ENCODE measurements around the gene CTIF.
"Not testable (repeated sequence)": the region's sequence is repeated elsewhere in the genome, so short reads cannot be mapped to it uniquely, and the experiment has no call there.

The CTIF gene

DNA sequence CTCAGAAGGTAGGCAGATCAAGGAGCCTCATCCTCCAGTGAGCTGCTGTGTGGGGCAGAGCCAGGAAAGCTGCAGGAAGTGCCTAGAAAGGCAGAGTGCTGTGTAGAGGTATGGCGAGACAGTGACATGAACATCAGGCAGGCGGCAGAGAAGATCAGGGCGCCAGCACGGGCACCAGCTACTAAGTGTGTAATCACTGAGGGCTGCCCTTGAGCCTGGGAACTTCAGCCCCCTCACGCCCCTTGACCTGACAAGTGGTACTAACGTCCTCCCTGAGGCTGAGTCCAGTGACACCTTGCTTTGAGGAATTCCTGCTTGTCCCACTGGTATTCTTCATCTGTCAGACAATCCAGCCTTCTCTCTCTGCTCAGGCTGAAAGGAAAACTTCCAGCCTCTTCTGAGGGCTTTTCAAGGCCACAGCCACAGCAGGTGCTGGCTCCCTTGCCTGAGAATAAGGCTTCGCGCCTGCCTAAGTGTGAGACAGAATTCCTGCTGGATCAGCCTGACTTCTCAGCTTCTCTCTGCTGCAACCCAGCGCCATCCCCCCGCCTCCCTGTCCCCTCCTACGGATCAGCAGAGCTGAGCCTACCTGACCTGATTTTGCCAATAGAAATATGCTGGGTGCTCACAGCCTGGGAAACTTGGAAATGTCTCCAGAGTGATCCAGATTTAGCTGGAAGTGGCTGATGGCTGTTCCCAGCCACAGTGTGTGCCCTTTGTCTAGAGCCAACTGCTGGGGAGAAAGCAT, 263.9 kb downstream of the CTIF start:
- DNase-seq (ENCODE audit: low read depth in 2 of 2) = no peak

DNA sequence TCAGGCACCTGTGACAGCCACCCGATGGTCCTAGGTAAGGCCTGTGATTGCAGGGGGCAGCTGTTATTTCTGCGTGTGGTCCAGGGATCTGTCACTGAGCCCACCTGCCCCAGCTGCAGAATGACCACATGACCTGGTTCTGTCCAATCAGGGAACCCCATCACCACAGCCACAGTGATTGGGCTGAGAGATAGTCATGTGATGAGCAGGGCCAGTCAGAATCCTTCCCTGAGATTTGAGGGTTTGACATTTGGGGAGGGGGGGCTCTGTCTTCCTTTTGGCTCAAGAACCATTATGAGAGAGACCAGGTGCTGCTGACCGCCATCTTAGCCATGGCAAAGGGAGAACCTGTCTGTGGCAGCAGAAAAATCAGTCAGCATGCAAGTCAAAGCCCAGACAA, 264.7 kb downstream of the CTIF start:
- DNase-seq (ENCODE audit: low read depth in 2 of 2) = no peak

GRCh38 chr18:48803951-48804855, 265.4 kb downstream of the CTIF start:
- DNase-seq (ENCODE audit: low read depth in 2 of 2) = no peak

DNA sequence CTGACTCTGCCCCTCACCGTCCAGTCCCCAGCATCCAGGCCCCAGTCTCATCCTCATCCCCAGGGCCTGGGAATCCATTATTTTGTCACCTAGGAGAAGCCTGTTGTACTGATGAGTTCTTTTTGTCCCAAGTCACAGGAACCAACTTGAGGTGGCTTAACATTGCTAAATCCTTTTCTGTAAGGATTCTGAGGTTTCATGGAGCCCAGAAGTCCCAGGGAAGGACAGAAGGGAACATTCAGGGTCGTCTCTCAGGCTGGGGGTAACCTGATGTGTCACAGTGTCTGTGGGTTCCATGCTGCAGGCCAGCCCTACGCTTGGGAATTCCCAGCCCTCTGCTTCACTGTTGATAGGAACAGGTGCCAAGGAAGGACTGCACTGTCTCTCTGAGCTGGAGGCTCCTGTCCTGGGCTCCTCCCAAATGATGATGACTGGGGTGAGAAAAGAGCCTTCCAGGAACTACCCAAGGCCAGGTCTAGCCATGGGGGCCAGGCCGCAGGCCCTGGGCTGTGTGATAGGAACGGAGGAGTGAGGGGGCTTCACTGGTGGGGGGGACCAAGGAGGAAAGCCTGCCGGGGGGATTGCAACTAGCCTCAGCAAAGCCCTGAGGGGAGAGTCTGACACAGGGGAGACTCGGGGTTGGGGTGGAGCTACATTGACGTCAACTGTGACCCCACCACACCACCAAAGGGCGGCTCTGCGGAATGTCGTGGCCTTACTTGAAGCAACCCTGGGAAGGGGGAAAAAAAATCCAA, 266.2 kb downstream of the CTIF start:
- no peak for DNase-seq (ENCODE audit: low read depth in 2 of 2)

DNA sequence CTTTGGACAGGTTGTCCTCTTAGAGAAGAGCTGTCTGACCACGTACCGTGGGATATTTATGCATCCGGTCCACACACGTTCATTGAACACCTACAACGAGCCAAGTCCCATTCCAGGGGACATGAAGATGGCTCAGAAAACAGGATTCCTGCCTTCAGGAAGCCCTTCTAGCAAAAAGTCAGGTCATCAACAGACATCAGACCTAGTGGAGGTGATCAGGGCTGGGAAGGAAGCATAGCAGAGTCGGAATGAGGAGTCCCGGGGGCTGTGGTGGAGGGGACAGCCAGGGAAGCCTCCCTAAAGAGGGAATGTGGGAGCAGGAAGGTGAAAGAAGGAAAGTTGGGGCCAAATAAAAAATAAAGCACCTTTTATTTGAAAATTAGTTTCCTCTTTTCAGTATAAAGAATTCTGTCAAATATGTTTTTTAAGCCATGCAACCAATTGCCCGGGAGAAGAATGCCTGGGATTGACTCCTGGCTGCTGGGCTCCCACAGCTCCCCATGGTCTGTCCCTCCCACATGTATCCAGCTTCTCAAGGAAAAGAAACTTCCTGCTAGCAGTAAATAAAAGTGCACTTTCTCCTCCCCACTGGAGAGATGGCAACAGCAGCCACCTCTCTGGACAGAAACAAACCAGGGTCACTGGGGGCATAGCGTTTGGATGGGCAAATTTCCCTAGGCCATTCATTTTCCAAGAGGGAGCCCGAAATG, 267.1 kb downstream of the CTIF start:
- no peak for DNase-seq (ENCODE audit: low read depth in 2 of 2)

DNA sequence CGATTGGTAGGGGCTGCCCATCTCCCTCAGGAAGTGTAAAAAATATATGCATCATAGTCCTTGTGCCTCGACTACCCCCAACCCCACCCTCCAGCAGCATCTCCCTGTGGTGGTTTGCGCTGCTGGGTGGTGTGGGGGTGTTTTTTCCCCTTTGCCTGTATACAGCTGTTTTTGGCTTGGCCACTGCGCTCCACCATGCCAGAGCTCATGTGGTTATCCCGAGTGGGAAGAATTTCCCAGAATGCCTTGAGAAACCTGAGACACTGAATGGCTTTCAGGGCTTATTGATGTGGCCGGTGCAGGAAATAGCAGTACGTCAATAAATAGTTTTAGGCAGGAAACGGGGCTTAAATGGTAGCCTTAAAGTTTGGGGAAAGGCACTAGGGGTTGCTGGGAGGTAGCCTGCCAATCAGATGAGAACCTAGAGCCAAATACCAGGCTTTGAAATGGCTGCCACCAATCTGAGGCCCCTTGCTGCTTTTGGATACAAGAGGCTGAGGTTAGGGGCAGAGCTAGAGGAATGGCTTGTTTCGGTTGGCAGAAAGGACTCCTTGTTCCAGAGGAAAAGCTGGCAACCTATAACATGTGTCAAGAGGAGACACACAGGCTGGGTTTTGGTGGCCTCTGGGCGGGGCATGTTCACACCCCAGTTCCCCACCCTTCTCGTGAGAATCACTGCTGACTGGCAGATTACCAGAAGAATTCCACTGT, 267.9 kb downstream of the CTIF start:
- no peak for DNase-seq (ENCODE audit: low read depth in 2 of 2)

- no peak for DNase-seq (ENCODE audit: low read depth in 2 of 2)
Observed at GRCh38 chr18:48808476-48808875, 269.6 kb downstream of the CTIF start.

DNA sequence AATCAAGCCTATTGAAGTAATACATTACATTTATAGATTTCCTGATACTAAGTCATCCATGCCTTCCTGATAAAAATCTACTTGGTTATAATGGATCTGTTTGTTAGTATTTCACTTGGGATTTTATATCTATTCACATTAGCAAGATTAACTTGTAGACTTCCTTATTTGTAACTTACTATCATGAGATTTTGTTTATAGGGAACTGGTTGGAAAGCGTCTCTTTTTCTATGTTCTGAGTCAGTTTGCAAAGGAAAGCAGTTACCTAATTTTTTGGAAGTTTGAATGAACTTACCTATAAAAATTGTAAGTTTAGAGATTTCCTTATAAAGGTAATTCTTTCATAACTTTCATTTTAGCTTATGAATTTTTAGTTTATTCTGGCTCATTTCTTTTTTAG, 270.5 kb downstream of the CTIF start:
- no peak for DNase-seq (ENCODE audit: low read depth in 2 of 2)

DNA sequence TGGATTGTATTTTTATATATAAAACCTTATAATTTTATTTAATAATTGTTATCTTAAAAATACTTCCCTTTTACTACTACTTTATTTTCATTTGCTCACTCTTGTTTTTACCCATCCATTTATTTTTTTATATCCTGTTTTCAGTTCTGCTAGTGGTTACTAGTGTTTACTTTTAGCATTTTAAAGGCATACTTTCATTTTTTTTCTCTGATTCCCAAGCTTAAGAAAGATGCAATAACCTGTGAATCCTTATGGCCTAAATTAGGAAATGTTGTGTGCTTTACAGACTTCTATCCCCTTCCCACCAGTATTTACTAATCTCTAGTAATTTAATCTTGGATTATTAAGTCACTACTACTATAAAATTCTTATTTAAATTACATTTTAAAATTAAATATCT, 272.0 kb downstream of the CTIF start:
- no peak for DNase-seq (ENCODE audit: low read depth in 2 of 2)

DNA sequence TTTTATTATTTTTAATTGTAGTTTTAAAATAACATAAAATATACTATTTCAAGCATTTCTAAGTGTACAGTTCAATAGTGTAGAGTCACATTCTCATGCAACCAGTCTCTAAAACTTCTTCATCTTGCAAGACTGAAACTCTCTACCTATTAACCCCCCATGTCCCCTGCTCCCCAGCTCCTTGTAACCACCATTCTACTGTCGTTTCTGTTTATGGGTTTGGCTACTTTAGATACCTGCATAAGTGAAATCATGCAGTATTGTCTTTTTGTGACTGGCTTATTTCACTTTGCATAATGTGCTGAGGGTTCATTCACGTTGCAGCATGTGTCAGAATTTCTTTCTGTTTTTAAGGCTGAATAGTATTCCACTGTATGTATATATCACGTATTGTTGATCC, 272.6 kb downstream of the CTIF start:
- DNase-seq (ENCODE audit: low read depth in 2 of 2) = no peak

GRCh38 chr18:48811977-48812451, 273.2 kb downstream of the CTIF start:
- not testable (repeated sequence) for DNase-seq (ENCODE audit: low read depth in 2 of 2)

DNA sequence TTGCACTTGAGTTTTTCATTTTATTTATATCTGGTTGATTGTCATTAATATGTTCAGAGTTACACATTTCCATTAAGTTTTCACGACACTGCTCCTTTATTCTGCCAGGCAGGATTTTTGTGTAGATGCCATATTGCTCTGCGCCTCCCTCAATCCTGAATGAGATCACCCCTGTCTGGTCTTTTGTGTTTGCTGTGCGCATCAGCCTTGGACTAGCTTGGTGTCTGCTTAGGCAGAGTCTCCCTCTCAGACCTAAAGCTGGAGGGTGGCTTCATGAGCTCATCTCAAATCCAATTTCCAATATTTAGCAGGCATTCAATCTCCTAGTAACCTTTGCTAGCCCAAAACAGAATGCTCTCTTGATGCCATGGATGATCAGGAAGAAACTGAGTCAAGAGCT, 274.5 kb downstream of the CTIF start:
- no peak for DNase-seq (ENCODE audit: low read depth in 2 of 2)

GRCh38 chr18:48813833-48814489, 275.1 kb downstream of the CTIF start:
- no peak for DNase-seq (ENCODE audit: low read depth in 2 of 2)

DNA sequence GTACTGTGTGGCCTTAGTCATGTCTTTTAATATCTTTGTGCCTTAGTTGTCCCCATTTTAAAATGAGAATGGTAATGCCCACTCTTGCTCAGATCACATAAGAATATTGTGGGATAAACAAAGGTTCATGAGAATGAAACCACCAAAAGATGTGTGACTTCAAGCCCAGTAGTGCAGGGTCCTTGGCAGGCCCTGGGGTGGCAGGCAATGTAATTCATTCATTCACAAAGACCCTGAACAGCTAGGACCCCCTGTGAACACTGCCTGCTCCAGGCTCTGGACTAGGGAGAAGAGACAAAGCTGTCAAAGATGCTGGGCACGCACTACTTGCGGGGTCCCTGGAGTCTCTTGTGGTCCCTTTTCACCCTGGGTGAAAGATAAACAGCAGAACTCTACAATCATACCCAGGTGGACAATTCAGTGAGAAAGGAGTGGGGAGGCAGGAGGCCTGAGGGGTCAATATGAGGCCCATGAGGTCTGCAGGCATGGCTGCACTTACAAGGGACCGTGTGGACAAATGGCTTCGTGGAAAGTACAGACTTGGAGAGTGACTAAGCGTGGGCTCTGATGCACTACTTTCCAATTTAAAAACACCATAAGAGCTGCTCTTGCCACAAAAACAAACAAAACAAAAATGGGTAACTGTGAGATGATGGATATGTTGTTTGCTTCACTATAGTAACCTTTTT, 275.8 kb downstream of the CTIF start:
- no peak for DNase-seq (ENCODE audit: low read depth in 2 of 2)

DNA sequence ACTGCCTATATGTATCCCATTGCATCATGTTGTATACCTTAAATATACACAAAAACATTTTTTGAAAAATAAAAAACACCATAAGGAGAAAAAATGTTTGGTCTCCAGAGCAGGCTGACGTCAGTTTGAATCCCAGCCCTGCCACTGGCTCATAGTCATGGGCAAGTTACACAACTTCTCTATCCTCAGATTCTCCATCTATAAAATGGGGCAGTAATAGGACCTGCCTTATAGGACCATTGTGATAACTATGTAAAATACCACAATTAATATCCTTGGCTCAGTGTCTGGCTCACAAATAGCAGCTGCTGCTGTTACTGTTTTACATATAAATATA, 276.3 kb downstream of the CTIF start:
- DNase-seq (ENCODE audit: low read depth in 2 of 2) = no peak

DNA sequence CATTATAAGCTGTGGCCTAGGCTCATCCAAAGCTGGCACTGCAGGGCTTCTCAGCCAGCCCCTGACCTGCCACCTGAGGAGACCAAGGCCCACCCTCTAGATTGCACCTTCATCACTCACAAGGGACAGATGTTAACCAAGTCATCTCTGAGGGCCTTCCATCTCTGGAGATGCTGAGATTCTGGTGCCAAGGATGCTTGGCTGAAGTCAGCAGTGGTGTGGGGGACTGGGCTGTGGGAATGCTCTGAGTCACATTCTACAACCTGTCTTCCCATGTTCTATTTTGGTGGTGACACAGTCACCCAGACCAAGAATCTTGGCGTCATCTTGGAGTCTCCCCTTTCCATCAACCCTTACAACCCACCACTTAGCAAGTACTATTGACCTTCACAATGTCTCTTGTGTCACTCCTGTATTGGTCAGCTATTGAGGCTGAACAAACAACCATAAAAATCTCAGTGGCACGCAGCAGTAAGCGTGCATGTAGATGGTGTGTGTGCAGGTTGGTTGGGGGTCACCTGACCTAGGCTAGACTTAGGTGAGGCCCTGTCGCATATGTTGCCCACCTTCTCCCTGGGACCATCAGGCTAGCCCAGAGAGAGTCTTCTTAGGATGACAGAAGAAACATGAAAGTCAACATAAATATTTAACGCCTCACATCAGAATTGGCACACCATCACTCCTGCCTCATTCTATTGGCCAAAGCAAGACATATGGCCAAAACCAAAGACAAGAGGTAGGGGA, 276.9 kb downstream of the CTIF start:
- no peak for DNase-seq (ENCODE audit: low read depth in 2 of 2)

DNA sequence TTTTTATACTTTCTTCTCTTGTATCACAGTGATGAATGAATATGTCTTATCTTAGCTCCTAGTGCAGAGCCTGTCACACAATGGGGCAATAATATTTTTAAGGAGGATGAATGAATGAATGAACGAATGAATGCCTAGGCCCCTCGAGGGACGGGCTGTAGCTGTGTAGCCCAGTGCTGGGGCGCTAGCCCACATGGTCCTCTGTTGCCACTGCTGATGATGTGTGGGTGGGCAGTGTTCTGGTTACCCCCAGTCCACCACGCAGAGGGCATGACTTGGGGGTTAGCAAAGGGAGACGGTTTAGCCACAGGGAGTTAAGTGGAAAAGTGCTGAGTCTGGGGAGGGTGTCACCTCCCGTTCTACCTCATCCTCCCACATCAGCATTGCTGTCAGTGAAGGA, 277.7 kb downstream of the CTIF start:
- no peak for DNase-seq (ENCODE audit: low read depth in 2 of 2)

GRCh38 chr18:48817021-48817461, 278.2 kb downstream of the CTIF start:
- no peak for DNase-seq (ENCODE audit: low read depth in 2 of 2)
